Esophagus squamous epithelium (tissue), 4 donors: ENCODE results near the gene HOXC5.

ENCODE experiments used
- POLR2A ChIP-seq, 4 donors: fragments of 450-650 bp; IDR thresholded peaks; one replicate each; pipeline ENCODE4 v1.6.1; 2017; ENCODE audit warnings: antibody characterized with exemption in 4 of 4, mild to moderate bottlenecking in 4 of 4, moderate library complexity in 3 of 4
- TF ChIP-seq, protein P1 (sequence below), 6 experiments: fragments of 450-650 bp in 4 of 6; fragments of 200-600 bp in 2 of 6; sonication (generic) in 2 of 6; IDR thresholded peaks; one replicate each; pipeline ENCODE4 v1.5.1; 2016 to 2019; ENCODE audit warnings: antibody characterized with exemption in 6 of 6, mild to moderate bottlenecking in 4 of 6, moderate library complexity in 4 of 6

DNA sequence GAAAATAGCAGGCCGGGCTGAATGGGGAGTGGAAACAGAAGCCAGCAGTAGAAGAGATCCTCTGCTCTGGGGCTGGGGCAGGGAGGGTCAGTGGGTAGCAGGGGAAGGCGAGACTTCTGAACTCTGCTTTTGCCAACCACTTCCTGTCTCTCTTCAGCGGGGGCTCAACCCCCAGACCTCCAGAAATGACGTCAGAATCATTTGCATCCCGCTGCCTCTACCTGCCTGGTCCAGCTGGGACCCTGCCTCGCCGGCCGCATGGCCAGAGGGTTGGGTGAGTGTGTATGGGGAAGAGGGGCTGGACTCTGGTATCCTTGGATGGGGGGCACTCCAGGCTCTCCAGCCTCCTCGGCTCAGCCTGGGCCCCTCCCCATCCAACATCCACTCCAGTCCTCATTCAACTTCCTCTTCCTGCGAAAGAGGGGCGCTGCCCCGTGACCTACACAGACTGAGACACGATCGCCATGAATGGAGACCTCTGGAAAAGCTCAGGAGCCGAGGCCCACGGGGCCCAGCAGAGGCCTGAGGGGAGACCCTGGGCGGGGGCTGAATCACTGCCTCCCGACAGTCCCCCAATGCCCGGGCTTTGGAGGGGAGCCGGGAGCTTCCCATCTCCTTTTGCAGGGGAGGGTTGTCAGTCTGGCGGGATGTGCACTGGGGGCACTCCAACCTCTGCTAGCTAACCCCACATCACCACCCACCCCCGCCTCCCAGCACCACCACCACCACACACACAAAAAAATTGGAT, 20.3 kb downstream of the HOXC5 start:
- TF ChIP-seq, protein P1, sequence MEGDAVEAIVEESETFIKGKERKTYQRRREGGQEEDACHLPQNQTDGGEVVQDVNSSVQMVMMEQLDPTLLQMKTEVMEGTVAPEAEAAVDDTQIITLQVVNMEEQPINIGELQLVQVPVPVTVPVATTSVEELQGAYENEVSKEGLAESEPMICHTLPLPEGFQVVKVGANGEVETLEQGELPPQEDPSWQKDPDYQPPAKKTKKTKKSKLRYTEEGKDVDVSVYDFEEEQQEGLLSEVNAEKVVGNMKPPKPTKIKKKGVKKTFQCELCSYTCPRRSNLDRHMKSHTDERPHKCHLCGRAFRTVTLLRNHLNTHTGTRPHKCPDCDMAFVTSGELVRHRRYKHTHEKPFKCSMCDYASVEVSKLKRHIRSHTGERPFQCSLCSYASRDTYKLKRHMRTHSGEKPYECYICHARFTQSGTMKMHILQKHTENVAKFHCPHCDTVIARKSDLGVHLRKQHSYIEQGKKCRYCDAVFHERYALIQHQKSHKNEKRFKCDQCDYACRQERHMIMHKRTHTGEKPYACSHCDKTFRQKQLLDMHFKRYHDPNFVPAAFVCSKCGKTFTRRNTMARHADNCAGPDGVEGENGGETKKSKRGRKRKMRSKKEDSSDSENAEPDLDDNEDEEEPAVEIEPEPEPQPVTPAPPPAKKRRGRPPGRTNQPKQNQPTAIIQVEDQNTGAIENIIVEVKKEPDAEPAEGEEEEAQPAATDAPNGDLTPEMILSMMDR (IDR thresholded peaks at IDR 0.05), result no peak
- no peak for TF ChIP-seq POLR2A (IDR thresholded peaks at IDR 0.05)
